ENCODE data around the gene NSG1. TPM values are rescaled to one million over a fixed set of nuclear protein-coding genes. Genes with fewer than 3 reads are reported as not detected.
A peak's percentile ranks its signal among the peaks of the same experiment; 100 is the strongest.

Gene NSG1
- total and polyA plus RNA-seq, 2 of the 8 experiments (the other 6 are each of a cell fraction or from before 2014, with no cell fraction given): 35.7 to 61.4 TPM

GRCh38 chr4:4456816-4457578, 70.1 kb downstream of the NSG1 start:
- Histone ChIP-seq H3K4ac (replicated peaks; ENCODE audit: insufficient read length, low read depth, low read length) (no peak overlapping the region), H2BK12ac (ENCODE audit: low read depth, low read length) (peak overlapping the region; percentile 90; the same call in 1 of the 2 replicates), H3K4me1 (replicated peaks in 1 of 4; ENCODE audit: control insufficient read depth in 3 of 4, insufficient read depth in 4 of 4, low read length in 3 of 4) (peaks cover 9 to 22% (median 12%) of the 10 kb centered on the region in 4 experiments; a peak in 6 of 7 replicates), H3K4me3 (ENCODE audit: extremely low read depth in 1 of 4, insufficient read depth in 2 of 4, low read depth in 3 of 4, low read length in 4 of 4) (no peak overlapping the region), H3K4me2 (ENCODE audit: insufficient read depth in 1 of 2, low read depth in 2 of 2, low read length in 2 of 2) (peak overlapping the region in 1 of 2 experiments; percentile 66; a peak in 1 of 4 replicates), H3K9me3 (ENCODE audit: insufficient read depth in 2 of 2, low read depth in 1 of 2, low read length in 1 of 2) (no peaks in the 10 kb centered on the region), H3K18ac (ENCODE audit: extremely low read depth, low read length) (no peak overlapping the region; the same call in 1 of the 2 replicates), H2BK15ac (ENCODE audit: low read length) (0 out of 2 replicates have a peak overlapping the region, but pooled peaks have one; percentile 54), H3K56ac (replicated peaks; ENCODE audit: insufficient read length, low read depth, low read length) (no peak overlapping the region), H4K91ac (replicated peaks; ENCODE audit: insufficient read length, low read length) (no peak overlapping the region), H4K8ac (ENCODE audit: extremely low read depth, insufficient read depth, low read length) (no peak overlapping the region; the same call in 1 of the 2 replicates), H3K27me3 (replicated peaks in 1 of 4; ENCODE audit: control insufficient read depth in 3 of 4, extremely low read depth in 1 of 4, insufficient read depth in 3 of 4, low read length in 3 of 4) (no peaks in the 10 kb centered on the region), H3K23ac (ENCODE audit: insufficient read length) (no peak overlapping the region), H3K79me2 (ENCODE audit: control insufficient read depth in 1 of 2, insufficient read depth in 2 of 2, low read length in 2 of 2) (no peaks in the 10 kb centered on the region), H3K23me2 (ENCODE audit: low read depth, low read length) (no peaks in the 10 kb centered on the region), H2AFZ (ENCODE audit: low read length) (no peak overlapping the region), H2BK5ac (ENCODE audit: low read depth, low read length) (peak overlapping the region; percentile 71; the same call in 1 of the 2 replicates), H3K79me1 (ENCODE audit: low read depth, low read length) (no peaks in the 10 kb centered on the region), H2BK120ac (replicated peaks; ENCODE audit: low read depth, low read length) (peak overlapping the region; percentile 13), H3K27ac (ENCODE audit: low read depth, low read length) (no peak overlapping the region), H4K20me1 (replicated peaks in 1 of 2; ENCODE audit: control insufficient read depth in 1 of 2, insufficient read depth in 2 of 2, low read length in 2 of 2) (no peaks in the 10 kb centered on the region), H2BK20ac (ENCODE audit: low read length) (peak overlapping the region; percentile 57; the same call in 1 of the 2 replicates), H3K14ac (ENCODE audit: insufficient read length) (no peak overlapping the region), H3K9ac (replicated peaks in 1 of 4; ENCODE audit: extremely low read depth in 1 of 4, low read depth in 3 of 4, low read length in 3 of 4) (0 out of 7 replicates have a peak overlapping the region, but pooled peaks of 1 of the 4 experiments have one; percentile 11), H4K5ac (ENCODE audit: insufficient read length, low read depth, low read length) (no peak overlapping the region), H3K36me3 (ENCODE audit: control insufficient read depth in 2 of 4, insufficient read depth in 4 of 4, low read length in 3 of 4) (peaks cover 0 to 6% (median 2%) of the 10 kb centered on the region in 4 experiments; a peak in 4 of 8 replicates), H2AK5ac (ENCODE audit: low read depth, low read length) (0 out of 2 replicates have a peak overlapping the region, but pooled peaks have one; percentile 28)
- 94% methylated on average over 8 of the region's 8 CpGs; no CpG with 5 or more reads in 1 of the 2 experiments for WGBS, 2 experiments (ENCODE audit: extremely low coverage in 1 of 2, insufficient coverage in 1 of 2, insufficient read length in 1 of 2, insufficient replicate concordance in 2 of 2, low coverage in 1 of 2, low lambda C conversion rate in 2 of 2, missing lambda C conversion rate in 1 of 2)
- FAIRE-seq (no peak), DNase-seq (ENCODE audit: low read depth in 1 of 2, low spot score in 2 of 2) (no peak)
- TF ChIP-seq BRCA1 (IDR thresholded peaks at IDR 0.05; ENCODE audit: low read depth, low read length) (no peak), SP1 (IDR thresholded peaks at IDR 0.05; ENCODE audit: low read depth, low read length) (no peak), TAF1 (IDR thresholded peaks at IDR 0.05; ENCODE audit: low read depth, low read length) (no peak), USF2 (IDR thresholded peaks at IDR 0.05; ENCODE audit: low read length) (no peak), HDAC2 (IDR thresholded peaks at IDR 0.05; ENCODE audit: borderline replicate concordance in 1 of 2, low read depth in 2 of 2, low read length in 2 of 2) (no peak), SRF (IDR thresholded peaks at IDR 0.05; ENCODE audit: low read depth, low read length) (no peak), SP4 (IDR thresholded peaks at IDR 0.05; ENCODE audit: low read length) (no peak)
- ChIA-PET CTCF (ENCODE audit: partially characterized antibody) (interaction anchor here (0.8 to 2.1 kb wide), 5 partner anchors 23 to 68 kb away, joined by 3 to 6 read pairs (median 3); no protein-coding TSS in a partner anchor), POLR2A (ENCODE audit: partially characterized antibody) (no interaction called here)

All from H1 (cell line).